ENCODE data around the gene HNRNPA3. TPM values are rescaled to one million over a fixed set of nuclear protein-coding genes. Genes with fewer than 3 reads are reported as not detected.

HNRNPA3 gene
- total and polyA plus RNA-seq, 2 of the 13 experiments (the other 11 are each of a cell fraction or from before 2014, with no cell fraction given), result 73.3 to 97.7 TPM

DNA sequence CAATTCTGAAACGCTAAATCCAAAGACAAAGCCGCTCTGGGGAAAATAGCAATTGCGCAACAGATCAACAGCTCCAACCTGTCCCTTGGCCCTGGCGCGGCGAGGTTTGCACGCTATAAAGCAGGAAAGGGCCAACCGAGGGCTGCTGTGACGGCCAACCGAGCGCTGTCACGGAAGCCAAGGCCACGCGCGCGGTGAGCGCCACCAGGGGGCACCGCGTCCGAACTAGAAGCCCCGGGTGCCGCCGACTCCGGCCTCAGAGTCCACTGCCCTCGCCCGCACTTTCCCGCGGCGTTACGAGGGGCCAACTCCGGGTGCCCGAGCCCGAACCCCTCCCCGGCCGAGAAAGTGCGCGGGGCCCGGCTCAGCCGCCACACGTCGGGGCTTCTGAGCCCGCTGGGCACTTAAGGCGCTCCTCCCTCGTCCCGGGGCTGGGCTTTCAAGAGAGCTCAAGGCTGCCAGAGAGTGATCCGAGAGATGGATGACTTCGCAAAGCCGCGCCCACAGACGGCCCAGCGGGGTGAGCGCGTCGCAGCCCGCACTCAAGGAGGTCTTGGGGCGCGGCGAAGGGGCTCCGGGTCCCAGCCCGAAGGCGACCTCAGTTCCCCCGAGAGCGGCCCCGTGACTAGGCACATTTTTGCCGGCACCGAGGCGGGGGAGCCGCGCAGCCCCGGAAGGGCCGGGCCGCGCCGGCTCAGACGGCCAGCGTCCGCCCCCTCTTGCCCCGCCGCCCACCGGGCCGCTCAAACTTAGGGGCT, 51.0 kb downstream of the HNRNPA3 start (continued):
- TF ChIP-seq, protein P1, sequence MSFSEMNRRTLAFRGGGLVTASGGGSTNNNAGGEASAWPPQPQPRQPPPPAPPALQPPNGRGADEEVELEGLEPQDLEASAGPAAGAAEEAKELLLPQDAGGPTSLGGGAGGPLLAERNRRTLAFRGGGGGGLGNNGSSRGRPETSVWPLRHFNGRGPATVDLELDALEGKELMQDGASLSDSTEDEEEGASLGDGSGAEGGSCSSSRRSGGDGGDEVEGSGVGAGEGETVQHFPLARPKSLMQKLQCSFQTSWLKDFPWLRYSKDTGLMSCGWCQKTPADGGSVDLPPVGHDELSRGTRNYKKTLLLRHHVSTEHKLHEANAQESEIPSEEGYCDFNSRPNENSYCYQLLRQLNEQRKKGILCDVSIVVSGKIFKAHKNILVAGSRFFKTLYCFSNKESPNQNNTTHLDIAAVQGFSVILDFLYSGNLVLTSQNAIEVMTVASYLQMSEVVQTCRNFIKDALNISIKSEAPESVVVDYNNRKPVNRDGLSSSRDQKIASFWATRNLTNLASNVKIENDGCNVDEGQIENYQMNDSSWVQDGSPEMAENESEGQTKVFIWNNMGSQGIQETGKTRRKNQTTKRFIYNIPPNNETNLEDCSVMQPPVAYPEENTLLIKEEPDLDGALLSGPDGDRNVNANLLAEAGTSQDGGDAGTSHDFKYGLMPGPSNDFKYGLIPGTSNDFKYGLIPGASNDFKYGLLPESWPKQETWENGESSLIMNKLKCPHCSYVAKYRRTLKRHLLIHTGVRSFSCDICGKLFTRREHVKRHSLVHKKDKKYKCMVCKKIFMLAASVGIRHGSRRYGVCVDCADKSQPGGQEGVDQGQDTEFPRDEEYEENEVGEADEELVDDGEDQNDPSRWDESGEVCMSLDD (CRISPR knock-in tag; IDR thresholded peaks at IDR 0.05; ENCODE audit: borderline replicate concordance), result peak; percentile 66; the same call in 1 of the 2 replicates
- peak; percentile 53 for TF ChIP-seq ZNF629 (CRISPR knock-in tag; conservative IDR thresholded peaks at IDR 0.05)
- TF ChIP-seq, protein P2, sequence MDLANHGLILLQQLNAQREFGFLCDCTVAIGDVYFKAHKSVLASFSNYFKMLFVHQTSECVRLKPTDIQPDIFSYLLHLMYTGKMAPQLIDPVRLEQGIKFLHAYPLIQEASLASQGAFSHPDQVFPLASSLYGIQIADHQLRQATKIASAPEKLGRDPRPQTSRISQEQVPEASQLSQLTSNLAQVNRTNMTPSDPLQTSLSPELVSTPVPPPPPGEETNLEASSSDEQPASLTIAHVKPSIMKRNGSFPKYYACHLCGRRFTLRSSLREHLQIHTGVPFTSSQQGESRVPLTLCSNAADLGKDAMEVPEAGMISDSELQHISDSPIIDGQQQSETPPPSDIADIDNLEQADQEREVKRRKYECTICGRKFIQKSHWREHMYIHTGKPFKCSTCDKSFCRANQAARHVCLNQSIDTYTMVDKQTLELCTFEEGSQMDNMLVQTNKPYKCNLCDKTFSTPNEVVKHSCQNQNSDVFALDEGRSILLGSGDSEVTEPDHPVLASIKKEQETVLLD (CRISPR knock-in tag; IDR thresholded peaks at IDR 0.05; ENCODE audit: low read depth), result peak; percentile 93
- TF ChIP-seq IRX3 (CRISPR knock-in tag; IDR thresholded peaks at IDR 0.05; ENCODE audit: borderline replicate concordance, low read depth), result peak; percentile 83
- TF ChIP-seq, protein P3, sequence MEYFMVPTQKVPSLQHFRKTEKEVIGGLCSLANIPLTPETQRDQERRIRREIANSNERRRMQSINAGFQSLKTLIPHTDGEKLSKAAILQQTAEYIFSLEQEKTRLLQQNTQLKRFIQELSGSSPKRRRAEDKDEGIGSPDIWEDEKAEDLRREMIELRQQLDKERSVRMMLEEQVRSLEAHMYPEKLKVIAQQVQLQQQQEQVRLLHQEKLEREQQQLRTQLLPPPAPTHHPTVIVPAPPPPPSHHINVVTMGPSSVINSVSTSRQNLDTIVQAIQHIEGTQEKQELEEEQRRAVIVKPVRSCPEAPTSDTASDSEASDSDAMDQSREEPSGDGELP (IDR thresholded peaks at IDR 0.05; ENCODE audit: borderline replicate concordance, low read depth), result peak; percentile 83; the same call in 1 of the 2 replicates
- TF ChIP-seq ZC3H13 (CRISPR knock-in tag; IDR thresholded peaks at IDR 0.05), result peak; percentile 91; the same call in 1 of the 2 replicates
- TF ChIP-seq SP2 (CRISPR knock-in tag; IDR thresholded peaks at IDR 0.05), result peak; percentile 47; the same call in 1 of the 2 replicates
- TF ChIP-seq ZNF460 (CRISPR knock-in tag; IDR thresholded peaks at IDR 0.05; ENCODE audit: borderline replicate concordance), result peak; percentile 75; the same call in 1 of the 2 replicates
- peak; percentile 98 for TF ChIP-seq CBX5 (CRISPR knock-in tag; IDR thresholded peaks at IDR 0.05; ENCODE audit: borderline replicate concordance)
- TF ChIP-seq CBX2 (IDR thresholded peaks at IDR 0.05; ENCODE audit: low read depth, low read length), result no peak
- TF ChIP-seq CBX2 (CRISPR knock-in tag; IDR thresholded peaks at IDR 0.05; ENCODE audit: low read depth), result no peak
- no peak for TF ChIP-seq NFRKB (IDR thresholded peaks at IDR 0.05)
- TF ChIP-seq TARDBP (CRISPR knock-in tag; IDR thresholded peaks at IDR 0.05), result peak; percentile 98
- TF ChIP-seq MTA1 (CRISPR knock-in tag; IDR thresholded peaks at IDR 0.05; ENCODE audit: borderline replicate concordance), result peak; percentile 98
- peak; percentile 87 for TF ChIP-seq CREM (IDR thresholded peaks at IDR 0.05)
- no peak for TF ChIP-seq CREM (CRISPR knock-in tag; IDR thresholded peaks at IDR 0.05)
- TF ChIP-seq ZNF17 (CRISPR knock-in tag; IDR thresholded peaks at IDR 0.05), result no peak
- TF ChIP-seq ZFP37 (CRISPR knock-in tag; IDR thresholded peaks at IDR 0.05; ENCODE audit: borderline replicate concordance), result peak; percentile 72; the same call in 1 of the 2 replicates
- peak; percentile 92 for TF ChIP-seq MBD4 (IDR thresholded peaks at IDR 0.05; ENCODE audit: borderline replicate concordance, low read length)
- TF ChIP-seq KAT7 (CRISPR knock-in tag; IDR thresholded peaks at IDR 0.05; ENCODE audit: borderline replicate concordance), result peak; percentile 100
- peak; percentile 95; the same call in 1 of the 2 replicates for TF ChIP-seq ZNF619 (CRISPR knock-in tag; IDR thresholded peaks at IDR 0.05)
- peak; percentile 89 for TF ChIP-seq TOPORS (CRISPR knock-in tag; IDR thresholded peaks at IDR 0.05)
- TF ChIP-seq ZNF451 (CRISPR knock-in tag; IDR thresholded peaks at IDR 0.05), result peak; percentile 98; the same call in 1 of the 2 replicates

Measured in HepG2 (cell line).